SJSA1 (cell line): ENCODE measurements around the gene SMAD4. TPM values are rescaled to one million over a fixed set of nuclear protein-coding genes. Genes with fewer than 3 reads are reported as not detected.
A peak's percentile ranks its signal among the peaks of the same experiment; 100 is the strongest.
"Not testable (repeated sequence)": the region's sequence is repeated elsewhere in the genome, so short reads cannot be mapped to it uniquely, and the experiment has no call there.

Experiments used
- DNase-seq, 2 experiments: peaks; one replicate each; pipeline ENCODE4 v3.0.0-alpha.2; 2015 to 2020; ENCODE audit warnings: low spot score in 2 of 2, low read depth in 1 of 2
- H3K27ac ChIP-seq: fragments of 250-450 bp; sonication (Bioruptor Pico); 2 replicates; pipeline ENCODE4 v1.5.1; 2020; ENCODE audit warnings: mild to moderate bottlenecking, moderate library complexity
- H3K27me3 ChIP-seq: fragments of 250-450 bp; sonication (Bioruptor Pico); replicated peaks from 2 replicates; pipeline ENCODE4 v1.5.1; 2020; ENCODE audit warnings: mild to moderate bottlenecking, moderate library complexity
- H3K36me3 ChIP-seq: fragments of 250-450 bp; sonication (Bioruptor Pico); 2 replicates; pipeline ENCODE4 v1.5.1; 2020; ENCODE audit warnings: mild to moderate bottlenecking
- H3K4me1 ChIP-seq: fragments of 250-450 bp; sonication (Bioruptor Pico); replicated peaks from 2 replicates; pipeline ENCODE4 v1.6.1; 2021; ENCODE audit warnings: mild to moderate bottlenecking
- H3K4me3 ChIP-seq: fragments of 250-450 bp; sonication (Bioruptor Pico); 2 replicates; pipeline ENCODE4 v1.5.1; 2020; ENCODE audit warnings: mild to moderate bottlenecking
- H3K9me3 ChIP-seq: fragments of 250-450 bp; sonication (Bioruptor Pico); replicated peaks from 2 replicates; pipeline ENCODE4 v1.5.1; 2020; ENCODE audit warnings: mild to moderate bottlenecking
- total RNA-seq: library from RNA; depleted of rRNA; stranded (reverse); fragments of >200 nt; shearing (Covaris generic); gene quantifications from 2 replicates; pipeline ENCODE4 v1.2.3, GENCODE V29; 2014

Gene SMAD4
- total RNA-seq, 1 experiment from 2014 or later: 121 TPM

DNA sequence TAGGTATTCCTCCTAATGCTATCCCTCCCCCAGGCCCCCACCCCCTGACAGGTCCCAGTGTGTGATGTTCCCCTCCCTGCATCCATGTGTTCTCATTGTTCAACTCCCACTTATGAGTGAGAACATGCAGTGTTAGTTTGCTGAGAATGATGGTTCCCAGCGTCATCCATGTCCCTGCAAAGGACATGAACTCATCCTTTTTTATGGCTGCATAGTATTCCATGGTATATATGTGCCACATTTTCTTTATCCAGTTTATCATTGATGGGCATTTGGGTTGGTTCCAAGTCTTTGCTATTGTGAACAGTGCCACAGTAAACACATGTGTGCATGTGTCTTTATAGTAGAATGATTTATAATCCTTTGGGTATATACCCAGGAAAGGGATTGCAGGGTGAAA is 63.0 kb downstream of the SMAD4 start:
- H3K27me3 ChIP-seq, H3K9me3 ChIP-seq, H3K36me3 ChIP-seq, H3K4me3 ChIP-seq, DNase-seq, H3K4me1 ChIP-seq, H3K27ac ChIP-seq: not testable (repeated sequence)

DNA sequence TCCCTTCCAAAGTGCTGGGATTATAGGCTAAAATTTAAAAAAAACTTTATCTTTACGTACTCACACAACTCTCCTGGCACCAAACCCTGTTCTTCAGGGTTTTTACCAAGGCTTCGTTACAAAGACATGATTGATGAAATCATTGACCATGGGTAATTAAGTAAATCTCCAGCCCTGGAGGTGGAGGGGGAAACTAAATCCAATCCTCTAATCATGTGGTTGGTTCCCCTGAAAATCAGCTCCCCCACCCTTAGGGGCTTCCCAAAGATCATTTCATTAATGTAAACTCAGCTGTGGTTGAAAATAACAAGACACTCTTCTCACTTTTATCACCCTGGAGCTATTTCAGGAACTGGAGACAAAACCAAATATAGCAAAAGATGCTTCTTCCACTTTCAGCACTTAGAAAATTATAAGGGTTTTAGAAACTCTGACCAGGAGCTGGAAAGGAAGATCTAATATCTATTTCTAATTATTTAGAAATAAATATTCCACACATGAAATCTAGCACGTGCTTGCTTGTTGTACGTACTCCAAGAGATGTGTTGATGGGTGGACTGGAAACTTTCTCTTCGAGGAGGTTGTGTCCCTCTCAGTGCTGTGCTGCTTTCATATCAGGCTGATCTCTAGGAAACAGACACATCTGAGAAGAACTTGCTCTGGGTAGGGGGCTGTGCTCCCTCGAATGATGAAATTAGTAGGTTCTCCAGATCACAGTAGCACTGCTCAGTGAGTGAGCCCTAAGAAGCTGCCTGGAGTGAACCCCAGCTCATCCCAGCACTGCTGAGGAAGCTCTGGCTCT is 67.2 kb downstream of the SMAD4 start:
- no peaks in the 10 kb centered on the region for H3K4me1 ChIP-seq
- DNase-seq: no peak

DNA sequence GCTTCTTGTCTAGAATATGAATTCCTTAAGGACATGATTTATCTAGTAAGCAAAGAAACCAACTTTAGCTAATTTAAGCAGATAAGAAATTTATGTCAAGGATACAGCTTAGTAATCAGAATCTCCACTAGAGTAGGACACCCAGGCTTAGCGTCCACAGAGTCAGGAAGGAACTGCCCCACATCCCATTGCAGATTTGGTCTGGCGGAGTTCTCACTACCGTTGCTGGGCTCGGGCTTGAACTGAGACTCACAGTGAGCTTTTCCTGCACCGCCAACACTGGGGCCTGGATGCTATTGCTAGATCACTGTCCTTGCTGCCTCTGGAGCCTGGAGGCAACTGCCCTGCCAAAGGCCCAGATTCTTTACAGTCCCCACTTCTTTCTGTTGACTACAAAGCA is 68.1 kb downstream of the SMAD4 start:
- Histone ChIP-seq H3K9me3 (no peaks in the 10 kb centered on the region), H3K27me3 (no peaks in the 10 kb centered on the region), H3K27ac (no peak overlapping the region), H3K4me1 (no peaks in the 10 kb centered on the region), H3K4me3 (no peak overlapping the region), H3K36me3 (no peaks in the 10 kb centered on the region)
- DNase-seq: no peak

More for the DNA sequence above, 67.2 kb downstream of the SMAD4 start:
- Histone ChIP-seq H3K4me3 (no peak overlapping the region), H3K9me3 (no peaks in the 10 kb centered on the region), H3K27ac (no peak overlapping the region), H3K27me3 (no peaks in the 10 kb centered on the region), H3K36me3 (no peaks in the 10 kb centered on the region)

DNA sequence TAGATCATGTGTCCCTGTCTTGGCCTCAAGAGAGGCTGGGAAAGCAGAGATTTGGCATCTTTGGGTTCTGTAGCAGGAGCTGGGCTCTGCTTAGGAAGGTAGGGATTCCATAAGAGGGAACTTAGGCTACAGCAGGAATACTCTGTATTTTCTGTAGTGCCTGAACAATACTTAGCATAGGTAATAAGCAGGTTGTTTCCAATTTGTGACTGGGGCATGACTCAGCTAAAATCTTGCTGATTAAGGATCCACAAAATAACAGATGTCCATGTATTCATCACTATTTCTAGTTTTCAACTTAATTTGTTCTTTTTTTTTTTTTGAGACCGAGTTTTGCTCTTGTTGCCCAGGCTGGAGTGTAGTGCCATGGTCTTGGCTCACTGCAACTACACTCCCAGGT is 68.5 kb downstream of the SMAD4 start:
- no peak overlapping the region for H3K27ac ChIP-seq
- no peak for DNase-seq
- no peaks in the 10 kb centered on the region for H3K4me1 ChIP-seq
- no peak overlapping the region for H3K4me3 ChIP-seq
- no peaks in the 10 kb centered on the region for H3K9me3 ChIP-seq
- no peaks in the 10 kb centered on the region for H3K36me3 ChIP-seq
- H3K27me3 ChIP-seq: no peaks in the 10 kb centered on the region

DNA sequence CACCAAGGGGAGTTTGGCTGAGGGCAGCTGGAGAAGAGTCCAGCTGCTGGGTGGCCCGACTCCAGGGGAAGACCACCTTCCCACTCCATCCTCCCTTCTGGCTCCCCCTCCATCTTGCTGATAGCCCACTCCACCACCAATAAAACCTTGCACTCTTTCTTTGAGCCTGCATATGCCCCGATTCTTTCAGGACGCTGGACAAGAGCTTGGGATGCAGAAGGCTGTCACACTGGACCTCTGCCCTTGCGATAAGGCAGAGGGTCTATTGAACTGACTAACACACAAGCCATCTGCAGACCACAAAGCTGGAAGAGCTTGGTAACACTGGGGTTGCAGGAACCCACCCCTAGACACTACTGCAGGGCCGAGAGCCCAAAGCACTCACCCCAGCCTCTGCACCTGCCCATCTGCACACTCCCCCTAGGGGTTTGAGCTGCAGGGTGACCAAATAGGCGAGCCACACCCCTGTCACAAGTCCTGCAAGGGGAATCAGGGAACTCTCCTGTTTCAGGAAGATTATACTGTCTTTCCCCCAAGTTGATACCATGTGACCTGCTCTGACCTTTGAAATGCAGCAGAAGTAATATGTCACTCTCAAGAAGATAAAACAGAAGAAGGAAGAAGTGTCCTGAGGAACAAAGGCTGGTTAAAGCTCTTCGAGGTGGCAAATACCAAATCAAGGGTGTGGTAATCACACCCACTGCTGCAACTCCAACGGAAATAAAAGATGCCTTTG is 70.5 kb downstream of the SMAD4 start:
- Histone ChIP-seq H3K36me3 (no peaks in the 10 kb centered on the region), H3K27ac (no peak overlapping the region)

DNA sequence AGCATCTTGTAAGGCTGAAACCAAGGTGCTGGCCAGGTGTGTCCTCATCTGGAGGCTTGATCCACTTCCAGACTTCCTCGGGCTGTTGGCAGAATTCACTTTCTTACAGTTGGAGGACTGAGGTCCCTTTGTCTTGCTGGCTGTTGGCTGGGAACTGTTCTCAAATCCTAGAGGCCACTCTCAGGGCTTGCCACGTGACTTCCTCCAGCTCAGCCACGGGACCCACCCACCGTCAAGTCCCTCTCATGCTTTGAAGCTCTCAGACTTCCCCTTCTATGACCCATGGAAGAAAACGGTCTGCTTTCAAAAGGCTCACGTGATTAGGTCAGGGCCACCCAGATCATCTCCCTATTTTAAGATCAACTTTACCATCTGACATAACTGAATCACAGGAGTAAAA is 77.1 kb downstream of the SMAD4 start:
- no peaks in the 10 kb centered on the region for H3K9me3 ChIP-seq
- no peaks in the 10 kb centered on the region; the same call in 1 of the 2 replicates for H3K4me1 ChIP-seq
- H3K27me3 ChIP-seq: no peaks in the 10 kb centered on the region
- no peak overlapping the region for H3K27ac ChIP-seq
- H3K4me3 ChIP-seq: no peak overlapping the region
- H3K36me3 ChIP-seq: no peaks in the 10 kb centered on the region
- no peak for DNase-seq

More for the DNA sequence above, 70.5 kb downstream of the SMAD4 start:
- no peak overlapping the region for H3K4me3 ChIP-seq
- no peak for DNase-seq
- H3K4me1 ChIP-seq: no peaks in the 10 kb centered on the region
- no peaks in the 10 kb centered on the region for H3K27me3 ChIP-seq
- no peaks in the 10 kb centered on the region for H3K9me3 ChIP-seq

DNA sequence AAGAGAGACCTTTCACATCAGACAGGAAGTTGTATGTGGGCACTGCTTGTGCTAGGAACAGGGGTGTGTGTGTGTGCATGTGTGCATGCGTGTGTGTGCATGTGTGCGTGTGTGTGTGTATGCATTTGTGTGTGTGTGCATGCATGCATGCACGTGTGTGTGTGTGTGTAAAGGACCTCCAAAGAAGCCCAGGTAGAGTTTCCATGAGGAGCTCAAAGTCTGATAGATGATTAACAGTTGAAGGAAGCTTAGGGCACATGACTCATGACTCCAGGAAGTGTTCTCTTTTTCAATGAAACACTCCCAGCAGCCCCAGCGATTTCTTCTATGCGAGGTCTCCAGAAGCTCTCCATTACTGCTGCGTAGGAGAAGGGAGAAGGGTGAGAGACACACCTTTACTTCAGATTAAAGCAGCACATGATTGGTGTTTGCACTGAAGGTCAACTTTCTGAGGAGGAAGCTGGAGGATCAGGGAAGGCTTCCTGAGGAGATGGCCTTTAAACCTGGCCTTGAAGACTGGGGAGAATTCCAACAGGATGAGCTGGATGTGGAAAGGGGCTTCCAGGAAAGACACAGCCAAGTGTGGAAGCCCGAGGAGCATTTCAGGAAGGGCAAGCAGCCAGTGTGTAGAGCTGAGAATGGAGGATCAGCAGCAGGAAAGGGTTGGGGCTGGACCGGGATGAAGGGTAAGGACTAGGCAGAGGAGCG is 77.7 kb downstream of the SMAD4 start:
- Histone ChIP-seq H3K9me3 (no peaks in the 10 kb centered on the region), H3K4me1 (no peaks in the 10 kb centered on the region; the same call in 1 of the 2 replicates)
- no peak for DNase-seq

DNA sequence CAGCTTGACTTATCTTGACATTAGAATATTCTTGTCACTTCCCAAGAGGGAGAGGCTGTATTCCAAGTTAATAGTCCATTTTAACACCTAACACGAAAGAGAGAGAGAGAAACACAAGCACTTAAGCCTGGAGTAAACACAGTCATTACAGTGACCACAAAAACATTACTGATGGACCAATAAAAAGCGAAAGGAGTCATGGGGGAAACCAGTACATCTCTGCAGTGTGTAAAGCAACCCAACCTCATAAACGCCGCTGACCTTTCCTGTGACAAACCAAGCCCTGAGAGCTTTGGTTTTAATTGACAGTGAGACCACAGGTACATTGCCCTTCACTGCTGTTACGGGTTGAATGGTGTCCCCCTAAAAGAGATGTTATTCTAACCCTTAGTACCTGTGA is 78.3 kb downstream of the SMAD4 start:
- no peak overlapping the region for H3K4me3 ChIP-seq
- no peaks in the 10 kb centered on the region for H3K9me3 ChIP-seq
- DNase-seq: no peak
- no peak overlapping the region for H3K27ac ChIP-seq
- no peaks in the 10 kb centered on the region for H3K27me3 ChIP-seq
- H3K36me3 ChIP-seq: no peaks in the 10 kb centered on the region
- H3K4me1 ChIP-seq: no peaks in the 10 kb centered on the region; the same call in 1 of the 2 replicates

More for the DNA sequence above, 77.7 kb downstream of the SMAD4 start:
- Histone ChIP-seq H3K27me3 (no peaks in the 10 kb centered on the region), H3K27ac (no peak overlapping the region), H3K4me3 (no peak overlapping the region), H3K36me3 (no peaks in the 10 kb centered on the region)

DNA sequence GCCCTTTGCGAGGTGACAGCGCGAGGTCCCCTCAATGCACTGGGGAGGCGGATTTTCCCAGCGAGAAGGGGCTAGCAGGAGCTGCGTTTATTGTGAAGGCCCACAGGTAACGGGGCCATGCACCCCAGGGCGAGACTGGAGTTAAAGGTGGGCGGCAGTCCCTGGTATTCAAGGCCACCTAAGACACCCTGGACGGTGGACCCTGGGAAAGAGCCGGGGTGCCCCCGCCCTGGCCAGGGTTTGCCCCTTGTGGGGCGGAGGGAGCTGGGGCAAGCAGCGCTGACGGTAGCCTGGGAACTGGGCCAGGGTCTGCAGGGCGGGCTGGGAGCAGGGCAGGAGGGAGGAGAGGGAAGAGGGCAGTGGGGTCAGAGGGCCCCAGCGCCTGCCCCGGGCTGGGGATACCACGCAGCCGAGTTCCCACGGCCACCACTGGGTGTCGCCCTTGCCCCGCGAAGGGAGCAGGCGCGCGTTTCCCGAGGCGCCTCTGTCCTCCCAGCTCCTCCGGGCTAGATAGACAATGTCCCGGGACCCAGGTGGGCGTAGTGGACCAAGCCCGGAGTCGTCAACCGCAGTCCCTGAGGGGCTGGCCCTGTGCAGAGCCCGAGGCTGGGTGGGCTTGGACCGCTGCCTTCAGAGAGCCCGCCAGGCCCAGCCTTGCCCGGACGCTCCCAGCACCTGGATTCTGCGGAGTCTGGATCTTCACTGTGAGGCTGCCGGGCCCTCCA is 80.2 kb downstream of the SMAD4 start:
- no peaks in the 10 kb centered on the region for H3K9me3 ChIP-seq

DNA sequence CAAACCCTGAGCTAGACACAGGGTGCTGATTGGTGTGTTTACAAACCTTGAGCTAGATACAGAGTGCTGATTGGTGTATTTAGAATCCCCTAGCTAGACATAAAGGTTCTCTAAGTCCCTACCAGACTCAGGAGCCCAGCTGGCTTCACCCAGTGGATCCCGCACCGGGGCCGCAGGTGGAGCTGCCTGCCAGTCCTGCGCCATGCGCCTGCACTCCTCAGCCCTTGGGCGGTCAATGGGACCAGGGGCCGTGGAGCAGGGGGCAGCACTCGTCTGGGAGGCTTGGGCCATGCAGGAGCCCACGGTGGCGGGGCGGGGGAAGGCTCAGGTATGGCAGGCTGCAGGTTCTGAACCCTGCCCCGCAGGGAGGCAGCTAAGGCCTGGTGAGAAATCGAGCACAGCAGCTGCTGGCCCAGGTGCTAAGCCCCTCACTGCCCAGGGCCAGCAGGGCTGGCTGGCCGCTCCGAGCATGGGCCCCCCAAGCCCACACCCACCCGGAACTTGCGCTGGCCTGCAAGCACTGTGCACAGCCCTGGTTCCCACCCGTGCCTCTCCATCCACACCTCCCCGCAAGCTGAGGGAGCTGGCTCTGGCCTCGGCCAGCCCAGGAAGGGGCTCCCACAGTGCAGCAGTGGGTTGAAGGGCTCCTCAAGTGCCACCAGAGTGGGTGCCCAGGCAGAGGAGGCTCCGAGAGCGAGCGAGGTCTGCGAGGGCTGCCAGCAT is 81.8 kb downstream of the SMAD4 start:
- not testable (repeated sequence) for H3K4me1 ChIP-seq, DNase-seq, H3K9me3 ChIP-seq, H3K27me3 ChIP-seq, H3K27ac ChIP-seq, H3K36me3 ChIP-seq, H3K4me3 ChIP-seq

More for the DNA sequence above, 80.2 kb downstream of the SMAD4 start:
- H3K36me3 ChIP-seq: no peaks in the 10 kb centered on the region
- no peaks in the 10 kb centered on the region for H3K27me3 ChIP-seq
- no peak overlapping the region for H3K4me3 ChIP-seq
- DNase-seq: peak; percentile 33 to 59
- H3K27ac ChIP-seq: no peak overlapping the region
- no peaks in the 10 kb centered on the region; the same call in 1 of the 2 replicates for H3K4me1 ChIP-seq

DNA sequence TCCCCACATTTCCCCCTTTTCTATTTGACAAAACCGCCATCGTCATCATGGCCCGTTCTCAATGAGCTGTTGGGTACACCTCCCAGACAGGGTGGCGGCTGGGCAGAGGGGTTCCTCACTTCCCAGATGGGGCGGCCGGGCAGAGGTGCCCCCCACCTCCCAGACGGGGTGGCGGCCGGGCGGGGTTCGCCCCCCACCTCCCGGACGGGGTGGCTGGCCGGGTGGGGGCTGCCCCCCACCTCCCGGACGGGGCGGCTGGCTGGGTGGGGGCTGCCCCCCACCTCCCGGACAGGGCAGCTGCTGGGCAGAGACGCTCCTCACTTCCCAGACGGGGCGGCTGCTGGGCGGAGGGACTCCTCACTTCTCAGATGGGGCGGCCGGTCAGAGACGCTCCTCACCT is 87.0 kb downstream of the SMAD4 start:
- H3K27ac ChIP-seq, H3K4me3 ChIP-seq, H3K36me3 ChIP-seq, H3K9me3 ChIP-seq, H3K27me3 ChIP-seq, H3K4me1 ChIP-seq: not testable (repeated sequence)
- peak in 1 of 2 experiments; percentile 12 for DNase-seq

DNA sequence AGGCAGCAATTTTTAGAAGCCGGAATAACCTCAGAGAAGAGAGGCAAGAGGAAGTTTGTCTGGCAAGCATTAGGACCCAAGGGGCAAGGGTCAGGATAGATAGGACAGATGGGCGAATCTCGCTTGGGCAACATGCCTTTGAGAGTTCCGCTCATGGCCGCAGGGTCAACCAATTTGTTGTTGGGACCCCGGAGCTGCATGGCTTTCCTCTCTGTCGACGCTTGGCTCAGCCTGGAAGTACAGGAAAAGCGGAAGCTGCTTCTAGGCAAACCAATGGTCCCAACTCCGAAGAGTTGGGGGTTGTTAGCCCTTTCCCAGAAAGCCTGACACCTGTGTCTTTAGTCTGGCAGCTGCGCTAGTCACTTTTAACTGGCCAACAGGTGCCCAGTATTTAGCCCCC is 89.5 kb downstream of the SMAD4 start:
- H3K4me1 ChIP-seq, H3K9me3 ChIP-seq, H3K27ac ChIP-seq, H3K36me3 ChIP-seq, H3K4me3 ChIP-seq, H3K27me3 ChIP-seq: not testable (repeated sequence)
- peak in 1 of 2 experiments; percentile 20 for DNase-seq

DNA sequence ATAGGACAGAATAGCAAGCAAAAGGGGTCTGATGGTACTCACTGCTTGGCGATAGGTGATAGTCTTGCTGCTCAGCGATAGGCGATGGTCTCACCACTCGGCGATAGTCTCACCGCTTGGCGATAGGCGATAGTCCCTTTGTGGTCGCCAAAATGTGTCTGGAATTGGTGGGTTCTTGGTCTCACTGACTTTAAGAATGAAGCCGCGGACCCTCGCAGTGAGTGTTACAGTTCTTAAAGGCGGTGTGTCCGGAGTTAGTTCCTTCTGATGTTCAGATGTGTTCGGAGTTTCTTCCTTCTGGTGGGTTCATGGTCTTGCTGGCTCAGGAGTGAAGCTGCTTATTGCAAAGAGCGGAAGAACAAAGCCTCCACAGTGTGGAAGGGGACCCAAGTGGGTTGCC is 90.0 kb downstream of the SMAD4 start:
- H3K27me3 ChIP-seq, H3K9me3 ChIP-seq, H3K27ac ChIP-seq, H3K36me3 ChIP-seq, H3K4me3 ChIP-seq, H3K4me1 ChIP-seq: not testable (repeated sequence)
- DNase-seq: peak in 1 of 2 experiments; percentile 11
